ENCODE data around the gene RFX4. TPM values are rescaled to one million over a fixed set of nuclear protein-coding genes. Genes with fewer than 3 reads are reported as not detected.

Gene RFX4
- polyA plus RNA-seq, 1 donor (not counting 4 experiments of a cell fraction or from before 2014, with no cell fraction given), result not detected

GRCh38 chr12:106710143-106710893, 127.5 kb downstream of the RFX4 start:
- dilution Hi-C loops (cut with MboI; ENCODE audit: extremely low pct_ligation_motif_present, low sequenced_read_pairs), result no loop called here
- H3K27me3 ChIP-seq (ENCODE audit: control insufficient read depth, extremely low read depth, insufficient read depth, low read length), result peaks cover 4% of the 10 kb centered on the region

DNA sequence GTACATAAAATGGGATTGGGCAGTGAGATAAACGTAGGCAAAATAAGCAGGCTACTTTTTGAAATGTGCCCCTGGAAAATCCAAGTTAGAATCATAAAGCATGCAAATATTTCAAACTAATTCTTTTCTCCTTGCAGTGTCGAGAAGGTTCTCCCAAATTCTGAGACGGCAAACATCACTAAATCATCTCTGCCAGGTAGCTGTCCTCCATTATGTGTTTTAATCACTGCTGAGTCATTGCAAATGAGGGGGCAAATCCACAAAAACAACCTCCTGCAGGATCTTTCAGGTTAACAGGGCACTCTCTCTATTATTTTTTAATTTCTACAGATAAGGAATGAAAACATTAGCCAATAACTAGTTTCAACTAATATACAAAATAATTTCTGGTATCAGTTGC, 128.5 kb downstream of the RFX4 start:
- Histone ChIP-seq H3K9me1 (ENCODE audit: control insufficient read depth, extremely low read depth, insufficient read depth, low read length) (no peaks in the 10 kb centered on the region), H3K27ac (ENCODE audit: control insufficient read depth, insufficient read depth, low read length) (no peak overlapping the region), H3K79me2 (ENCODE audit: control insufficient read depth, insufficient read depth, low read length) (no peaks in the 10 kb centered on the region), H3K4me2 (ENCODE audit: control insufficient read depth, extremely low read depth, insufficient read depth, low read depth, low read length) (no peak overlapping the region), H3K4me1 (ENCODE audit: control insufficient read depth, extremely low read depth, insufficient read depth, low read length) (no peaks in the 10 kb centered on the region), H2AFZ (ENCODE audit: control insufficient read depth, low read length) (no peak overlapping the region), H3K36me3 (ENCODE audit: control insufficient read depth in 2 of 2, extremely low read depth in 1 of 2, insufficient read depth in 2 of 2, low read length in 2 of 2) (no peaks in the 10 kb centered on the region), H4K20me1 (ENCODE audit: control insufficient read depth, extremely low read depth, insufficient read depth, low read length) (no peaks in the 10 kb centered on the region), H3K27me3 (ENCODE audit: control insufficient read depth, extremely low read depth, insufficient read depth, low read length) (peaks cover 4% of the 10 kb centered on the region), H3K9ac (ENCODE audit: control insufficient read depth, extremely low read depth, insufficient read depth, low read length) (no peak overlapping the region), H3K4me3 (ENCODE audit: control insufficient read depth in 2 of 3, extremely low read depth in 1 of 3, insufficient read depth in 2 of 3, low read depth in 1 of 3, low read length in 3 of 3) (no peak overlapping the region), H3K9me3 (ENCODE audit: control insufficient read depth, low read depth, low read length) (no peaks in the 10 kb centered on the region)
- TF ChIP-seq, protein P1, sequence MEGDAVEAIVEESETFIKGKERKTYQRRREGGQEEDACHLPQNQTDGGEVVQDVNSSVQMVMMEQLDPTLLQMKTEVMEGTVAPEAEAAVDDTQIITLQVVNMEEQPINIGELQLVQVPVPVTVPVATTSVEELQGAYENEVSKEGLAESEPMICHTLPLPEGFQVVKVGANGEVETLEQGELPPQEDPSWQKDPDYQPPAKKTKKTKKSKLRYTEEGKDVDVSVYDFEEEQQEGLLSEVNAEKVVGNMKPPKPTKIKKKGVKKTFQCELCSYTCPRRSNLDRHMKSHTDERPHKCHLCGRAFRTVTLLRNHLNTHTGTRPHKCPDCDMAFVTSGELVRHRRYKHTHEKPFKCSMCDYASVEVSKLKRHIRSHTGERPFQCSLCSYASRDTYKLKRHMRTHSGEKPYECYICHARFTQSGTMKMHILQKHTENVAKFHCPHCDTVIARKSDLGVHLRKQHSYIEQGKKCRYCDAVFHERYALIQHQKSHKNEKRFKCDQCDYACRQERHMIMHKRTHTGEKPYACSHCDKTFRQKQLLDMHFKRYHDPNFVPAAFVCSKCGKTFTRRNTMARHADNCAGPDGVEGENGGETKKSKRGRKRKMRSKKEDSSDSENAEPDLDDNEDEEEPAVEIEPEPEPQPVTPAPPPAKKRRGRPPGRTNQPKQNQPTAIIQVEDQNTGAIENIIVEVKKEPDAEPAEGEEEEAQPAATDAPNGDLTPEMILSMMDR (optimal IDR thresholded peaks at IDR 0.05 in 1 of 3, IDR thresholded peaks at IDR 0.05 in 1 of 3, conservative IDR thresholded peaks at IDR 0.05 in 1 of 3; ENCODE audit: extremely low read depth in 1 of 3, insufficient read depth in 2 of 3, low read length in 3 of 3), result no peak
- TF ChIP-seq EZH2 (IDR thresholded peaks at IDR 0.05; ENCODE audit: low read length), result no peak
- no peak for FAIRE-seq
- DNase-seq (ENCODE audit: low read depth, low spot score), result no peak
- dilution Hi-C loops (cut with MboI; ENCODE audit: extremely low pct_ligation_motif_present, low sequenced_read_pairs), result no loop called here

More at GRCh38 chr12:106710143-106710893, 127.5 kb downstream of the RFX4 start:
- Histone ChIP-seq H2AFZ (ENCODE audit: control insufficient read depth, low read length) (no peak overlapping the region), H3K9ac (ENCODE audit: control insufficient read depth, extremely low read depth, insufficient read depth, low read length) (no peak overlapping the region), H3K9me1 (ENCODE audit: control insufficient read depth, extremely low read depth, insufficient read depth, low read length) (no peaks in the 10 kb centered on the region), H3K4me3 (ENCODE audit: control insufficient read depth in 2 of 3, extremely low read depth in 1 of 3, insufficient read depth in 2 of 3, low read depth in 1 of 3, low read length in 3 of 3) (no peak overlapping the region), H3K79me2 (ENCODE audit: control insufficient read depth, insufficient read depth, low read length) (no peaks in the 10 kb centered on the region), H3K27ac (ENCODE audit: control insufficient read depth, insufficient read depth, low read length) (no peak overlapping the region), H3K4me2 (ENCODE audit: control insufficient read depth, extremely low read depth, insufficient read depth, low read depth, low read length) (no peak overlapping the region), H3K4me1 (ENCODE audit: control insufficient read depth, extremely low read depth, insufficient read depth, low read length) (no peaks in the 10 kb centered on the region), H3K9me3 (ENCODE audit: control insufficient read depth, low read depth, low read length) (no peaks in the 10 kb centered on the region), H4K20me1 (ENCODE audit: control insufficient read depth, extremely low read depth, insufficient read depth, low read length) (no peaks in the 10 kb centered on the region), H3K36me3 (ENCODE audit: control insufficient read depth in 2 of 2, extremely low read depth in 1 of 2, insufficient read depth in 2 of 2, low read length in 2 of 2) (no peaks in the 10 kb centered on the region)
- no peak for DNase-seq (ENCODE audit: low read depth, low spot score)
- TF ChIP-seq, protein P1 (optimal IDR thresholded peaks at IDR 0.05 in 1 of 3, IDR thresholded peaks at IDR 0.05 in 1 of 3, conservative IDR thresholded peaks at IDR 0.05 in 1 of 3; ENCODE audit: extremely low read depth in 1 of 3, insufficient read depth in 2 of 3, low read length in 3 of 3), result no peak
- TF ChIP-seq EZH2 (IDR thresholded peaks at IDR 0.05; ENCODE audit: low read length), result no peak
- FAIRE-seq, result no peak

Data from keratinocyte (primary cell).